Prostate gland (tissue), 2 donors: ENCODE results near the gene MED16. TPM values are rescaled to one million over a fixed set of nuclear protein-coding genes. Genes with fewer than 3 reads are reported as not detected.
A peak's percentile ranks its signal among the peaks of the same experiment; 100 is the strongest.
"Not testable (repeated sequence)": the region's sequence is repeated elsewhere in the genome, so short reads cannot be mapped to it uniquely, and the experiment has no call there.

Experiments used
- DNase-seq: peaks from one replicate; pipeline ENCODE4 v3.0.0-alpha.2; 2019; ENCODE audit warnings: low spot score
- H3K27ac ChIP-seq, 2 donors: fragments of 200-600 bp; sonication (generic); 2 replicates each; pipeline ENCODE4 v1.5.1; 2017 to 2019
- H3K27me3 ChIP-seq: fragments of 200-600 bp; sonication (generic); replicated peaks from 2 replicates; pipeline ENCODE4 v1.5.1; 2019; ENCODE audit not compliant: insufficient read depth
- H3K36me3 ChIP-seq, 2 donors: fragments of 200-600 bp; sonication (generic); 1 replicate in 1 of 2; 2 replicates in 1 of 2; pipeline versions ENCODE4 v1.5.1 to v1.8.1; 2017 to 2019
- H3K4me1 ChIP-seq: fragments of 200-600 bp; sonication (generic); replicated peaks from 2 replicates; pipeline ENCODE4 v1.5.1; 2019
- H3K4me3 ChIP-seq, 2 donors: fragments of 200-600 bp; sonication (generic); 2 replicates each; pipeline ENCODE4 v1.5.1; 2017 to 2019
- H3K9me3 ChIP-seq: fragments of 200-600 bp; sonication (generic); 2 replicates; pipeline ENCODE4 v1.5.1; 2017
- POLR2A ChIP-seq: fragments of 450-650 bp; IDR thresholded peaks from one replicate; pipeline ENCODE4 v1.6.1; 2016; ENCODE audit warnings: antibody characterized with exemption, mild to moderate bottlenecking
- POLR2AphosphoS5 ChIP-seq: sonication (generic); formaldehyde crosslinking; IDR thresholded peaks from one replicate; pipeline ENCODE4 v1.6.1; 2017; ENCODE audit warnings: antibody characterized with exemption
- WGBS: methylation state at CpG from one replicate; pipeline ENCODE4 v1.1.5; 2018; 5-methylcytosine and 5-hydroxymethylcytosine counted together
- intact Hi-C: fragments of 100-400 bp; cut with DNase I; formaldehyde crosslinking; loops from one replicate; pipeline ENCODE4 v1.14.2; 2022
- total RNA-seq, 2 donors: library from RNA; depleted of rRNA; stranded (reverse); fragments of >200 nt; gene quantifications; one replicate each; pipeline ENCODE4 v1.1.0, GENCODE V29; 2016
- TF ChIP-seq, protein P1 (sequence below), 4 experiments: fragments of 200-600 bp in 2 of 4; fragments of 450-650 bp in 2 of 4; sonication (generic) in 2 of 4; IDR thresholded peaks; 1 replicate in 3 of 4; 2 replicates in 1 of 4; pipeline ENCODE4 v1.5.1; 2016 to 2019; ENCODE audit warnings: antibody characterized with exemption in 4 of 4, mild to moderate bottlenecking in 2 of 4, moderate library complexity in 2 of 4

The MED16 gene
- total RNA-seq, 2 donors from 2014 or later = 65.1 to 114 TPM

DNA sequence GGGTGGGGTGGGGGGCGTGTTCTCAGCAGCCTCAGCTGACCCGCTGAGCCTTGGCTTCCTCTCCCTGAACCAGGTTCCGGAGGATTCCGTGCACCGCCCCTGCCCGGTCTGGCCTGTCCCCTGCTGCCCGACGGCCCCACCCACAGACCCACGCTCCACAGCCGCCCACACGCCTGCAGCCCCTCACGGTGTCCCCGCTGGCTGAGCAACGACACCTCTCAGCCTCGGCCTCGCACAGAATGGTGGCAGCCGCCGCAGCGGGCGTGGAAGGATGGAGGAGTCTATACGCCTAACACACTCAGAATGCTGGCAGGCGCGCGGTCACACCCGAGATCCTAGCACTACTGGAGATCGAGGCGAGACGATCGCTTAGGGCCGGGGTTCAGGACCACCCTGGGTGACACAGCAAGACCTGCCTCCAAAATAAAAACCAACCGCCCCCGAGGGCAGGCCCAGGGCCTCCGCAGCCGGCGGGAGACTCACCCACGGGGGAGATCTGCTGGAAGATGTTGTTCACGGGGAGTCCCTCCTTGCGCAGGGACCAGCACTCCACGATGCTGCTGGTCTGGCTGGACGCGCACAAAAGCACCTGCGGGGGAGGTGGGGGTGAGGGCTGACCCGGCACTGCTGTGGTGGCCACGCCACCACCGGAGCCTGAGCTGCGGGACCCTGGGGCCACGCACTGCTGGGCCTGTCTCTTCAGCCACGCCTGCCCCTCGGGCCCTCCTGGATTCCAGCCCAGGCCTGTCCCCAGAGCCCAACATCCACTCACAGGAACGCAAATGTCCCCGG is 8.4 kb downstream of the MED16 start:
- H3K27me3 ChIP-seq = no peaks in the 10 kb centered on the region
- H3K36me3 ChIP-seq = peaks cover 10 to 26% of the 10 kb centered on the region in 2 donors
- no peak overlapping the region for H3K27ac ChIP-seq
- no peaks in the 10 kb centered on the region for H3K4me1 ChIP-seq
- intact Hi-C loops = no loop called here
- WGBS = 91% methylated on average over 50 of the region's 51 CpGs
- no peak overlapping the region for H3K4me3 ChIP-seq
- no peak for DNase-seq
- no peak for TF ChIP-seq POLR2A
- TF ChIP-seq, protein P1, sequence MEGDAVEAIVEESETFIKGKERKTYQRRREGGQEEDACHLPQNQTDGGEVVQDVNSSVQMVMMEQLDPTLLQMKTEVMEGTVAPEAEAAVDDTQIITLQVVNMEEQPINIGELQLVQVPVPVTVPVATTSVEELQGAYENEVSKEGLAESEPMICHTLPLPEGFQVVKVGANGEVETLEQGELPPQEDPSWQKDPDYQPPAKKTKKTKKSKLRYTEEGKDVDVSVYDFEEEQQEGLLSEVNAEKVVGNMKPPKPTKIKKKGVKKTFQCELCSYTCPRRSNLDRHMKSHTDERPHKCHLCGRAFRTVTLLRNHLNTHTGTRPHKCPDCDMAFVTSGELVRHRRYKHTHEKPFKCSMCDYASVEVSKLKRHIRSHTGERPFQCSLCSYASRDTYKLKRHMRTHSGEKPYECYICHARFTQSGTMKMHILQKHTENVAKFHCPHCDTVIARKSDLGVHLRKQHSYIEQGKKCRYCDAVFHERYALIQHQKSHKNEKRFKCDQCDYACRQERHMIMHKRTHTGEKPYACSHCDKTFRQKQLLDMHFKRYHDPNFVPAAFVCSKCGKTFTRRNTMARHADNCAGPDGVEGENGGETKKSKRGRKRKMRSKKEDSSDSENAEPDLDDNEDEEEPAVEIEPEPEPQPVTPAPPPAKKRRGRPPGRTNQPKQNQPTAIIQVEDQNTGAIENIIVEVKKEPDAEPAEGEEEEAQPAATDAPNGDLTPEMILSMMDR (IDR thresholded peaks at IDR 0.05) = no peak
- no peak for TF ChIP-seq POLR2AphosphoS5
- H3K9me3 ChIP-seq = no peaks in the 10 kb centered on the region

DNA sequence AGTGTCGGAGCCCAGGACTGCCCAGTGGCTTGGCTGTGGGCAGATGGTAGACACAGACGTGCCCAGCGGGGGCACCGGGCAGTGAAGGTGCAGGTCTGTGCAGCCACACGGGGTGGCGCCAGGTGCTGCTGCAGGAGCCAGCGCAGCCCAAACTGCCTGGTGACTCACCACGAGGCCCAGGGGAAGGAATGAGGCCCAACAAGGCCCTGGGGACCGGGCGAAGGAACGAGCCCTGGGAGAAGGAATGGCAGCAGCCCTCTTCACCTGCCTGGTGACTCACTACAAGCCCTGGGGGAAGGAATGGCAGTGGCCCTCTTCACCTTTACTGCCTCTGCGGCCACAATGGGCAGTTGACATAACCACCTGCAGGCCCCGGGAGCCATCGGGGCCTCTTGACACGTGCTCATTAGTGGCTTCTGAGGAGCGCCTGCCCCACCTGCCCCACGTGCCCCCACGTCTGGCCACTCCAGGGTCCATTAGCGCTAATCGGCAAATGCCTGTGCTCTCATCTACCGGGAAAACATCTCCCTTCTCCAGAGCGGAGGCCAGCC is 9.3 kb downstream of the MED16 start:
- TF ChIP-seq, protein P1 (IDR thresholded peaks at IDR 0.05) = peak in 1 of 4 experiments; percentile 35
- TF ChIP-seq POLR2AphosphoS5 = no peak
- H3K9me3 ChIP-seq = no peaks in the 10 kb centered on the region
- DNase-seq = no peak
- WGBS = 86% methylated on average over 19 of the region's 22 CpGs
- H3K27me3 ChIP-seq = no peaks in the 10 kb centered on the region
- no peaks in the 10 kb centered on the region for H3K4me1 ChIP-seq
- no peak overlapping the region for H3K4me3 ChIP-seq
- intact Hi-C loops = no loop called here
- no peak overlapping the region for H3K27ac ChIP-seq
- H3K36me3 ChIP-seq = peaks cover 10 to 32% of the 10 kb centered on the region in 2 donors

DNA sequence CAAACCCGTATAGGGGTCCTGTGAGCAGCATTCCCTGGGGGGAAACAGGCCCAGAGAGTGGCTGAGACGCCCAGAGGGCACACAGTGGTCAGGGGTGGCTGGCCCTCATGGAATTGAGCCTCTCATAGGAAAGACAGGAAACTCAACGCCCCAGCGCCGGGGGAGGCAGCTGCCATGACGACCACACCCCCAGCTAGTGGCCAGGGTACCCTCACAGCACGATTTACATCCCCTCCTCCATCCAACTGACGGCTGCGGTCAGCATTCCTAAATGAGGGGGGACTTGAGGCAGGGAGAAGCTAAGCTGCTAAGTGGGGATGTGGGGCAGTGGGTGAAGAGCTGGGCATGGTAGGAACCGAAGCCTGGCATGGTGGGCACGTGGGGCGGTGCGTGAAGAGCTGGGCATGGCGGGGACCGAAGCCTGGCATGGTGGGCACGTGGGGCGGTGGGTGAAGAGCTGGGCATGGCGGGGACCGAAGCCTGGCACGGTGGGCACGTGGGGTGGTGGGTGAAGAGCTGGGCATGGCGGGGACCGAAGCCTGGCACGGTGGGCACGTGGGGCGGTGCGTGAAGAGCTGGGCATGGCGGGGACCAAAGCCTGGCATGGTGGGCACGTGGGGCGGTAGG is 10.0 kb downstream of the MED16 start:
- peaks cover 10 to 32% of the 10 kb centered on the region in 2 donors for H3K36me3 ChIP-seq

DNA sequence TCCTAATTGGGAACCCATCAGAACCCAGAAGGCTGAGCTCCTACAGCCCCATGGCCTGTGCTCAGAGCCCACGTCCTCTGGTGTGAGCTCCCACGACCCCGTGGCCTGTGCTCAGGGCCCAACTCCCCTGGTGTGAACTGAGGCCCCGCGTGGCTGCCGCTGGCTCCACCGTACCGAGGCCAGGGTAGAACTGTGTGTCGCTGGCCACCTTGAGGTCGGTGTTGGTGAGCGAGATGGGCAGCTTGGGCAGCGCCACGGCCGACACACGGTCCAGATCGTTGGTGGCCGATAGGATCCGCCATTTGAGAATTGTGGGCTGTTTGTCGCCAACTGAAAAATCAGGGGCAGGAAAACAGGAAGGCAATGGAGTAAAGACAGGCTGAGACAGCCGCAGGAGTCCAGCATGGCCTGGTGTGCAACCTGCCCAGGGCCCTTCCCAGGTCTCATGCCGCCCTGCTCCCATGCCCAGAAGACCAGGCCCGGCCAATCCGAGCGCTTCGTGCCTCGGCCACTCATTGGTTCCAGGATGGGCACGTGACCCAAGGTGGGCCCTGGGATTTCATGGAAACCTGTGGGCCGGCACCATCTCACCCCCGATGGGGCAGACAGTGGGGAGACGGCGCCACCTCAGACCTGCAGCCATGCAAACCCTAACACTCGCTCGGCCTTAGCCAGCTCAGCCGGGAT is 11.5 kb downstream of the MED16 start:
- Histone ChIP-seq H3K4me3 (no peak overlapping the region), H3K36me3 (peaks cover 10 to 32% of the 10 kb centered on the region in 2 donors), H3K27me3 (no peaks in the 10 kb centered on the region), H3K4me1 (no peaks in the 10 kb centered on the region), H3K9me3 (no peaks in the 10 kb centered on the region), H3K27ac (no peak overlapping the region)
- 96% methylated on average over 32 of the region's 34 CpGs for WGBS
- DNase-seq = no peak
- intact Hi-C loops = no loop called here
- TF ChIP-seq POLR2AphosphoS5 (no peak), POLR2A (no peak)
- TF ChIP-seq, protein P1 (IDR thresholded peaks at IDR 0.05) = no peak

More for the DNA sequence above, 10.0 kb downstream of the MED16 start:
- DNase-seq = no peak
- intact Hi-C loops = no loop called here
- Histone ChIP-seq H3K4me1 (no peaks in the 10 kb centered on the region), H3K27ac (no peak overlapping the region), H3K4me3 (no peak overlapping the region), H3K9me3 (no peaks in the 10 kb centered on the region), H3K27me3 (no peaks in the 10 kb centered on the region)
- WGBS = 93% methylated on average over 30 of the region's 30 CpGs
- TF ChIP-seq POLR2A = no peak
- no peak for TF ChIP-seq POLR2AphosphoS5

DNA sequence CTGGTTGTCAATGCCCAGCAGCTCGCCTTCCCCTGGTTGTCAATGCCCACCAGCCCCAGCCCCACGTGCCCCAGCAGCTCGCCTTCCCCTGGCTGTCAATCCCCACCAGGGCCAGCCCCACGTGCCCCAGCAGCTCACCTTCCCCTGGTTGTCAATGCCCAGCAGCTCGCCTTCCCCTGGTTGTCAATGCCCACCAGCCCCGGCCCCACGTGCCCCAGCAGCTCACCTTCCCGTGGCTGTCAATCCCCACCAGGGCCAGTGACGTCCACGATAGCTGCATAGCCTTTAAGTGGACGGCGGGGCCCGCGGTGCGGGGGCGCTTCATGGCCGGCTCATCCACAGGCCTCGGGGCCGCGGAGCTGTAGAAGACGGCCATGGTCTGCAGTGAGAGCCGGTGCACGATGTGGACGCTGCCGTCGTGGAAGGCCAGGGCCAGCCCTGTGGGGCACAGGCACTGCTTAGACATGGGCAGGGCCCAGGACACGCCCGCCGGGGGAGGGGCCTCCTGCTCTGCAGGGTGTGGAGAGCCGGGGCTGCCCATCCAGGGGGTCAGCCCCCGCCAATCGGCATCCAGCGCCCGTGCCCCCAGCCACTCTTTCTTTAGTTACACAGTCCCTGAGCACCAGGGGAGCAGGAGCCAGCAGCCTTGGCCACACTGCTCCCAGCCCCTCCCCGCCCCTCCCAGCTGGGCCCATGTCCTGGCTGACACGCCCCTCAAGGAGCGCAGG is 13.1 kb downstream of the MED16 start:
- WGBS = 86% methylated on average over 36 of the region's 37 CpGs
- intact Hi-C loops = no loop called here

DNA sequence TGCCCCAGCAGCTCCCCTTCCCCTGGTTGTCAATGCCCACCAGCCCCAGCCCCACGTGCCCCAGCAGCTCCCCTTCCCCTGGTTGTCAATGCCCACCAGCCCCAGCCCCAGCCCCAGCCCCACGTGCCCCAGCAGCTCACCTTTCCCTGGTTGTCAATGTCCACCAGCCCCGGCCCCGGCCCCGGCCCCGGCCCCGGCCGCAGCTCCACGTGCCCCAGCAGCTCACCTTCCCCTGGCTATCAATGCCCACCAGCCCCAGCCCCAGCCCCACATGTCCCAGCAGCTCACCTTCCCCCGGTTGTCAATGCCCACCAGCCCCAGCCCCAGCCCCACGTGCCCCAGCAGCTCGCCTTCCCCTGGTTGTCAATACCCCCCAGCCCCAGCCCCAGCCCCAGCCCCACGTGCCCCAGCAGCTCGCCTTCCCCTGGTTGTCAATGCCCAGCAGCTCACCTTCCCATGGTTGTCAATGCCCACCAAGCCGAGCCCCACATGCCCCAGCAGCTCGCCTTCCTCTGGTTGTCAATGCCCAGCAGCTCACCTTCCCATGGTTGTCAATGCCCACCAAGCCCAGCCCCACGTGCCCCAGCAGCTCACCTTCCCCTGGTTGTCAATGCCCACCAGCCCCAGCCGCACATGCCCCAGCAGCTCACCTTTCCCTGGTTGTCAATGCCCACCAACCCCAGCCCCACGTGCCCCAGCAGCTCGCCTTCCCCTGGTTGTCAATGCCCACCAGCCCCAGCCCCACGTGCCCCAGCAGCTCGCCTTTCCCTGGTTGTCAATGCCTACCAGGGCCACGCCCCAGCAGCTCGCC is 14.0 kb downstream of the MED16 start:
- H3K27me3 ChIP-seq, DNase-seq, H3K4me1 ChIP-seq, H3K4me3 ChIP-seq, H3K27ac ChIP-seq, H3K9me3 ChIP-seq, intact Hi-C loops: not testable (repeated sequence)
- peaks cover 12 to 23% of the 10 kb centered on the region in 2 donors for H3K36me3 ChIP-seq
- WGBS = 84% methylated on average over 16 of the region's 24 CpGs

More for the DNA sequence above, 13.1 kb downstream of the MED16 start:
- TF ChIP-seq POLR2AphosphoS5 = no peak
- TF ChIP-seq, protein P1 (IDR thresholded peaks at IDR 0.05) = no peak
- TF ChIP-seq POLR2A = no peak
- Histone ChIP-seq H3K36me3 (peaks cover 12 to 23% of the 10 kb centered on the region in 2 donors), H3K9me3 (no peaks in the 10 kb centered on the region), H3K4me3 (no peak overlapping the region), H3K4me1 (no peaks in the 10 kb centered on the region), H3K27ac (no peak overlapping the region), H3K27me3 (no peaks in the 10 kb centered on the region)
- DNase-seq = no peak
